Fibroblast of lung (primary cell): ENCODE results near the gene XKR7.

Source experiments
- CTCF ChIP-seq, 2 donors: IDR thresholded peaks in 1 of 2; conservative IDR thresholded peaks in 1 of 2; 1 replicate in 1 of 2; 2 replicates in 1 of 2; pipeline ENCODE4 v1.5.1; 2011 to 2012; ENCODE audit warnings: low read length in 2 of 2, control low read depth in 1 of 2, inconsistent platforms in 1 of 2, low read depth in 1 of 2, mild to moderate bottlenecking in 1 of 2
- EZH2 ChIP-seq: IDR thresholded peaks from 2 replicates; pipeline ENCODE4 v1.5.1; 2012; ENCODE audit warnings: low read length, control low read depth, mild to moderate bottlenecking; ENCODE audit errors: missing control alignments

- no peak for TF ChIP-seq CTCF (conservative IDR thresholded peaks at IDR 0.05 in 1 of 2, IDR thresholded peaks at IDR 0.05 in 1 of 2; ENCODE audit: low read depth in 1 of 2, low read length in 2 of 2)
- peak; percentile 89 for TF ChIP-seq EZH2
Observed at GRCh38 chr20:32019563-32020463, 51.9 kb downstream of the XKR7 start.
